DMS53 treated with DMSO at 0.1 percent for 48 hours (cell line): ENCODE measurements around the gene RAB25.

ENCODE experiments used
- DNase-seq: peaks from one replicate; lab custom pipeline; 2025; ENCODE audit not compliant: unreplicated experiment; lab: John Stamatoyannopoulos, UW

RAB25 gene

DNA sequence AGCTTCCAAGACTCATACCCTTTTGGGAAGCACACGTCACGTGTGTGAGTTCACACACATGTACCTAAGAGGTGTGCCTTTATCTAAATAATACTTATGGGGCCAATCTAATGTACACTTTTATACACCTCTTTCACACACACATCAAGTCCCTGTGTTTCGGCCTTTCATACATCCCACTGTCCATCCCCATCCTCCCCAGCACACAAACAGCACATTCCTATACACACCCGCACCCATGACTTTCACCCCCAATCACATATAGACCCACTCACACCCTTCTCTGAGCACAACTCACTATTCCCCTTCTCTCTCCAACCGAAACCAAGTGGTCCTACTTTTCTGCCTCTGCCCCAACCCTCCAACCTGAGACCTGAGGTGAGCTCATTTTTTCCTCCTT, 17.8 kb downstream of the RAB25 start:
- no peak for DNase-seq

DNA sequence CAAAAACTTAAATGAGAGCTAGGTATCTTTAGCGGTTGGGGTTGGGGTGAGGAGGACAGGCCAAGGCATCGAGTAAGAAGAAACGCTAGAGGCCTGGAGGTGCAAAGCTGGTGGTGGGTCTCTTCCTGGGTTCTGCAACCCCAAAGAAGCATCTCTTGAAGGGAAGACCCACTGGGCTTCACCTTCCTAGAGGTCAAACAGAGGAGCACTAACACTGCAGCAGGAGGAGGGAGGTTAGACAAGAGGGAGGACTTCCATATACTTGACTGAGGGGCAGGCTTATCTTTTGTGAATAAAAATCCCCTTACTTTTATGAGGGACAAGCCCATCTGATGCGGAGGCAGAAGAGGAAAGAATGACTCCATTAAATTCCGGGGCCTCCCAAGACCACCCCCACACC, 18.8 kb downstream of the RAB25 start:
- DNase-seq, result no peak

DNA sequence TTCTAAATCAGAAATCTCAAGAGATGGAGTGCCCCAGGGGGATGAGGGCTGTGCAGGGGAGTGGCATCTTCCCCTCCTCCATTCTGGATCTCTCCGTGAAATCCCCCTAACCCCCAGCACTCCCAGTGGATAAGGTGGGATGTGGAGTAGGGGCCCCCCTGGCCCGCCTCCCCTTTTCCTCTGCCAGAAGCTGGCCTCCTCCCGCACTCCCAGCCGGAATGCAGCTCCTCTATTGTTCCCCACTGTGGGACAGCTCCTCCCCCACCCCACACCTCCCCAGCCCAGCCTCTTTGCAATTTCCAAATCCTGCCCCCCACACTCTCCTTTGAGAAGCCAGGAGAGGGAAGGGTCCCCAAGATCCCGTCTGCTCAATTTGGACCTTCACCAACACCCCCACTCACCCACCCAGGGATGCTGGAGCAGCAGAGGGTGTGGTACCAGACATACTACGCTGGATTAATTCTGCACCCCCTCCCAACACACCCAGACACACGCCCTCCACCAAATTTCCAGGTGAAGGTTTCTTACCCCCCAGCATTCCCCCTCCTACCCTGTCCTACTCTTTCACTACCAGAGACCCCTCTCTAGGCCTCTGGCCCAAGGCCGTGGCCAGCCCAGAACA, 19.4 kb downstream of the RAB25 start:
- DNase-seq, result no peak

DNA sequence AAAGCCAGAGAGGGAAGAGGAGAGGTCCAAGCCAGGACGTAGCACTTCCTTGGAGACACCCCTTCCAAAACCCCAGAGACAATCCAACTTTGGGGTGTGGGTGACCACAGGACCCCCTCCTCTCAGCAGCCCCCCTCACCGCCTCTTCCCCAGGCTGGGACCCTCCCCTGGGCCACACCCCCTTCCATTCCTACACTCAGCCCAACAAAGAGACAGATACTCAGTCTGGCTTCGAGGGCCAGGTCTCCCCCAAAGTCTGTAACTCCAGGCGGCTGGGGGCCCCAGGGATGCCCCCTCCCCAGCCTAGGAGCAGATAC, 19.9 kb downstream of the RAB25 start:
- no peak for DNase-seq

DNA sequence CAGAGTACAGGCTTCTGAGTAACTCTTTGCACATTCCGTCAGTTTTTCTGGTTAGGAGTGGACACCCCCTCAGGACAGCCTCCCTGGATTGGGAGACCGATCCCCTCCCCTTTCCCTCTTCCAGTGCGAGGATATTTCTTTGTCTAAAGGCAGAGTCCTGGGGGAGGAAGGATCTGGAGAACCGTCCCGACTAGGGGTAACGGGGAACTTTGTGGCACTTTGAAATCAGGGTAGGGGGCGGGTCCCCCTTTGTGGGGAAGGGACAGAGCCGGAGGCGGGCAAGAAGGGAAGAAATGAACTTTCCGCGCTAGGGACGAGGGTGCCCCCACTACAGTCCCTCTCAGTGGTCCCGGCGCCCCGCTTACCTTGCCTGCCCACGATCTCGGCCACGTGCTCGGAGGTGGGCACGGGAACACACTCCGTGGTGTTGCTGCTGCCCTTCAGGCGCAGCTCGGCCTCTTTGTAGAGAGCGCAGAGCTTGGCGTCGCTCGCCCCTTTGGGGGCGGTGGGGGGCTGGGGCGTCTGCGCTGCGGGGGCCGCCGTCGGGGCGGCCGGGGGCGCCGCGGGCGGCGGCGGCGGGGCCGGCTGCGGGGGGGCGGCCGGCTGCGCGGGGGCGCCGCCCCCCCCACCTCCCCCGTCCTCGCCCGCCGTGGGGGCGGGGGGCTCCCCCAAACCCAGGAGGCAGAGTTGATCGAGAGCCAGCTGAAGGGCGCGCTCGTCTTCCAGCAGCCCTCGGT, 20.4 kb downstream of the RAB25 start:
- no peak for DNase-seq

DNA sequence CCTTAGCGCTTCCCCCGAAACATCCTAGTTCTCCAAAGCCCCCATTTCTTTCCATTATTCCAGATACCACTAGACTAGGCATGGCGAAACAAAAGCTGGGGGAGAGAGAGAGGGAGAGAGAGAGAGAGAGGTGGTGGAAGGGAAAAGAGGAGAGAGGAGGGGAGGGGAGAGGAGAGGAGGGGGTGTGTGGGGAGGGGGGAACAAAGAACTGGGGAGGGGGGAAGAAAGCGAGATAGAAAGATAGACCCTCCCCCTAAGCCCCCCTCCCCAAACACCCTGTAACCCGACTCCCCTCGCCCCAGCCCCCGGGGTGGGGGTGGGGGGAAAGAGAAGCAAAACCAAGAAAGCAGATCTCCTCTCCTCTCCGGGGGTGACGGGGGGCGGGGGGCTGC, 21.0 kb downstream of the RAB25 start:
- DNase-seq, result no peak

DNA sequence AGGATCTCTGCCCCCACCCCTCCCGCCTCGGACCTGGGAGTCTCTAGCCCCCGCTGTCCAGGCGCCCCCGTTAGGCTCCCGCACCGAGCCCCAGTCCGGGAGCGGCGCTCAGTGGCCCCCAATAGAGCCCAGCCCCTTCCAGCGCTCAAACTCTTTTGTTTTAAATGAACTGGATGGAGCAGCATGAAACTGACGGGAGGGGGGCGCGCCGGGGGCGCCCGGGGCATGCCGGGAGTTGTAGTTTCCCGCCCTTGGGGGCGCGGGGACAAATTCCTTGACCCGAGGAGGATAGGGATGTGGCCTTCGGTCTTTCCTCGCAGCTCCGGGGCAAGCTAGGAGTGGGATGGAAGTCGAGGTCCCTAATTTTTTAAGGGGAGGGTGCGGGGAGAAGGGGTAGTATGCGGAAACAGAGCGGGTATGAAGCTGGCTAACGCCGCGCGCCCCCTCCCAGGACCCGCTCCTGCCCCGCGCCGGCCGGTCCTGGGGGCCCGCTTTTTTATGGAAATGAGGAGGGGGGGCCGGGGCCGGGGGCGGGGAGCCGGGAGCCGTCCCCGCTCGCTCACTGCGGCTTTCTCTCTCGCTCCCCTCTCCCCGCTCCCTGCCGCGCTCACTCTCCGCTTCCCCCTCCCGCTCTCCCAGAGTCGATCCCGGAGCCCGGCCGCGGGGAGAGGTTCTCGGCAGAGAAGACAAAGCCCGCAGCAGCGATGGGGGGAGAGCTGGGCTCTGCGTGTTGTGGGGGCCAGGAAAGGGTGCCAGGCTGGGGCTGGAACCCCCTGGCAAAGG, 21.5 kb downstream of the RAB25 start, which contains the start of gene MEX3A:
MEX3A (minus strand) TSS at position 157 of the 783 bp plus-strand sequence. CDS start 467 bp downstream, outside the sequence.
- peak; percentile 10 for DNase-seq

DNA sequence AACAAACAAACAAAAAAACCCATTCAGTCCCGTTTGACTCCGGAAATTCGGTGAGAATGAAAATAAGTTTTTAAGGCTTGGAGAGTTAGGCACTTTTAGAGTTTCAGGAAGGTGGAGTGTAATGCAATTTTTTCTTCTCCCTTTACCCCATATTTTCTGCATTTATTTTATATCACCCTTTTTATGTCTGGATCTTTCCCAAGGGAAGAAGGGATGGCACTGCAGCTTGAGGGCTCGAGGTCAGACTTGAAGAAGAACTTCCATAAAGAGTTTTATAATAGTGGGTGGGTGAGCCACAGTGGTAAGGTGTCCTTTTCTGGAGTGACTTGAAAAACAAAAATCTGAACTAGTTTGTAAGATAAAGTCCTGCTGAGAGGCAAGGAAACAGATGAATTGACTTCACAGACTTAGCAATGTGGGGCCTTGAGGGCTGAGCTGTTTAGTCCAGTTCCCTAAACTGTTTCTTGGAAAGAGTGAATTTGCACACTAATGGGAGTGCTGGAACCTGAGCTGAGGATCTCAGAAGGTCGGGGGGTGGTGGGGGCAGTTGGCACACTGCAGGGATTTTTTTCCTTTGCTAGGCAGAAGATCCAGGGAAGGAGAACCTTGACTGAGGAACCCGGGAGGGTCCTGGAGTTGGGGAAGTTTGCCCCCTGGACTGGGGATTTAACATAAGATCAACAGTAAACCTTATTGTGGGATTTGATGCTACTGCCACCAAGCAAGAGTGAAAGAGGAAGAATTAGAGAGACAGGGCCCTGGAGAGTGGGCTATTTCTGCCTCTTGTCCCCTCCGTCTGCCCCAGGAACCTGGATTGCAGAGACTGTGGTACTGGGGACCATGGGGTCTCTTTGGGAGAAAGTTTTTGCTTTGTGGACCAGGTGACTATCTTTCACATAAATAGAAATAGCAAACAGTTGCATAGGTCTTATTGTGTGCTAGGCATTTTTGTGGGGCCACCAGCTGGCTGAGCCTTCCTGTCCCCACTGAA, 23.1 kb downstream of the RAB25 start:
- DNase-seq, result no peak

DNA sequence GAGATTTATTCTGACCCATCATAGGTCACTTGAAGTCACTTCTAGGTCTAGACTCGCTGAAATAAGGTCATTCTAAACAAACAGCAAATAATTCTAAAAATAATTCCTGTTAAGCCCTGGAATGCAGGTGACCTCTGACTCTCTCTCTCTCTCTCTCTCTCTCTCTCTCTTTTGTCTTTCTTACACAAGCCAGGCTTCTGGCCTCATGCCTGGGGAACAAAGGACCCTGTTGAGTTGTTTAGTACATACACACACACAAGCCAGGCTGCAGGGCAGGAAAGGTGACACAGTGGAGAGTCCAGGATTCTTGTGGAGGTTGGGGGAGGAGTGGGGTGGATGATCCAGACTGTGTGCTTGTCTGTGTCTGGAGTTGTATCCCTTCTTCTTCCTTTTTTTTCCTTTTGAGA, 25.3 kb downstream of the RAB25 start:
- peak; percentile 28 for DNase-seq

DNA sequence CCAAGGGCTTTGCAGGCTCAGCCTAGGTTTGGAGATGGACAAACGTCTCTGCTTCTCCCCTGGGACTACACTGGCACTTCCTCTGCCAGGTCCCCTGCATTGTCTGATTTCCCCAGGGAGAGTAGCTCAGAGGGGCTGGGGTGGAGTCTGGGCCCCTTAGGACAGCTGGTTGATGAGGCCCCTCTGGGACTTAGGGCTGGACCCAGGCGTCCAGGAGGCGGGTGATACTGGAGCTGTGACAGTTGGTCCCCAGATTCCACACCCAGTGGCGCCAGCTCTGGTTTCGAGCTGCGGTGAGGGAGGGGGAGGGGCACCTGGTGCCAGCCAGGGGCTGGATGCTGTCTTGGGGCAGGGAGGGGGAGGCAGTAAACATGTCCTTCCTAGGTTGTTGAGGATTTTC, 28.7 kb downstream of the RAB25 start:
- no peak for DNase-seq

DNA sequence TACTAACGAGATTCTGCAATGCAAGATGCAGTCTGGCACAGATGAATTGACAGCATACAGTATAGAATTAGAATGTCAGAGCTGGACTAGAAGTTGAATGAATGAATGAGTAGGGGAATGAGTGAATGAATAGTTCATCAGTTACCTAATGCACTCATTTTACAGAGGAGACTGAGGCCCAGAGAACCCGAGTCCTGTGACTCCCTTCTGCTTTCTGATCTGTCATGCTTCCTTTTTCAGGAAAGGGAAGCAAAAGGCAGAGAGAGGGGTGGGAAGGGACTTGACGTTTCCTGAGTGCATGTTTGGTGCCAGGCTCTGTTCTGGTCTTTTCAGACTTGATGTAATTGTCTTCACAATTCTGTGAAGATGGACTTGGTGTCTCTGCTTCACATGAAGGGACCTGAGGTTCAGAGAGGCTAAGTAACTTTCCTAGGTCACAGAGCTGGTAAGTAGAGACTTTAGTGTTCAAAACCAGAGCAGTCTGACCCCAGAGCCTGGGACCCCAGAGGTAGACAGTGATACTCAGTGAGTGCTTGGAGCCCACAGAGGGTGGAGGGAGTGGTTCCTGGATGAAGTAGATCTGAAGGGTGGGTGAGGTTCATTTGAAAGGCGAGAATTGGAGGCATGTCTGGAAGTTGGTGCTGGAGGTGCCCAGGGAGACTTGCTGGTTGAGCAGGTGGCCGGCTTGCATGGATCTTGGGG, 29.3 kb downstream of the RAB25 start:
- DNase-seq, result no peak

DNA sequence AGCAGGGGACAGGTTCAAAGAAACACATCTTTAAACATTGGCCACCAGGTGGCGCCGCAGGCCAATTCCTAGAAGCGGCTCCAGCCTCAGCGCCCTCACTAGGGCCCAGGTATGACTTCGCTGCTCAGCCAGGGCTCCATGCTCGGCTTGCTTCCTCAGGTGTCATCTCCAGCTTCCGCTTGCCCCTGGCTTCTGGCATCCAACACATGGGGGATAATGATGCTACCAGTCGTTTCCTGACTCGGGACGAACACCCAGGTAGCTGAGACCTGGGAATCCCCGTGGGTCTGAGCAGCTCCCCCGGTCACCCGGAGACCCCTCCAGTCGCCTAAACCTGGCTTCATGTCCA, 29.9 kb downstream of the RAB25 start:
- peak; percentile 77 for DNase-seq

DNA sequence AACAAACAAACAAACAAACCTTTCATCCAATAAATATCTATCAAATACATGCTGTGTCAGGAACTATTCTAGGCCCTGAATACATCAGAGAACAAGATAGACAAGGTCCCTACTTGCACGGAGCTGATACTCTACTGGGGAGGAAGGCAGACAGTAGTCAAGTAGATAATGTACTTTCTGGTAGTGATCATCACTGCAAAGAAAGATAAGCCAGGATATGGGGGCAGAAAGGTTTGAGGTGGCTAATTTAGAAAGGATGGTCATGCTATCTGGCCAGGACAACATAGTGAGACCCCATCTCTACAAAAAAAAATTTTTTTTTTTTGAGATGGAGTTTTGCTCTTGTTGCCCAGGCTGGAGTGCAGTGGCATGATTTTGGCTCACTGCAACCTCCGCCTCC, 30.6 kb downstream of the RAB25 start:
- no peak for DNase-seq

DNA sequence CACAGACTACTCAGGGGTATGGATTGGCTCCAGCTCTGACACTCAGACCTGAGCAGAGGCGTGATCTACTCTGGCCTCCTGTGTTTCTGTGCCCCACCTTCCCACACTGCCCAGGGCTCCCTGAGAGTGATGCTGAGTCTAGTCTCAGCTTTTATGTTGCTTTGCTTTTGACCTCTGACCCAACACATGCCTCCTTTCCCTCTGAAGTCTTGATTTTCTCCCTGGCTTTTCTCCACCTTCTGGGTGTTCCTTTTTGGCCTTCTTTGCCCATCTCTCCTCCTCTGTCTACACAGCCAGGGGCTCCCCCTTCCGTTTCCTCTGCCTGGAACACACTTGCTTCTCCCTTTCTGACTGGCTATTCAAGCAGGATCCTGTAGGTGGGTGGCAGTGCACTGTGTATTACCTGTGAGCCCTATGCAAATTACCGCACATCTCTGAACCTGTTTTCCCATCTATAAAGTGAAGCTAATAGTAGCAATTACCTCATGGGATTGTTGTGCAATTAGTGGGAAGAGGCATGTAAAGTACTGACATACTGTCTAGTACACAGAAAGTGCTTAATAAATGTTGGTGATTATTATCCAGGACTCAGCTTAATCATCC, 35.0 kb downstream of the RAB25 start:
- DNase-seq, result no peak

DNA sequence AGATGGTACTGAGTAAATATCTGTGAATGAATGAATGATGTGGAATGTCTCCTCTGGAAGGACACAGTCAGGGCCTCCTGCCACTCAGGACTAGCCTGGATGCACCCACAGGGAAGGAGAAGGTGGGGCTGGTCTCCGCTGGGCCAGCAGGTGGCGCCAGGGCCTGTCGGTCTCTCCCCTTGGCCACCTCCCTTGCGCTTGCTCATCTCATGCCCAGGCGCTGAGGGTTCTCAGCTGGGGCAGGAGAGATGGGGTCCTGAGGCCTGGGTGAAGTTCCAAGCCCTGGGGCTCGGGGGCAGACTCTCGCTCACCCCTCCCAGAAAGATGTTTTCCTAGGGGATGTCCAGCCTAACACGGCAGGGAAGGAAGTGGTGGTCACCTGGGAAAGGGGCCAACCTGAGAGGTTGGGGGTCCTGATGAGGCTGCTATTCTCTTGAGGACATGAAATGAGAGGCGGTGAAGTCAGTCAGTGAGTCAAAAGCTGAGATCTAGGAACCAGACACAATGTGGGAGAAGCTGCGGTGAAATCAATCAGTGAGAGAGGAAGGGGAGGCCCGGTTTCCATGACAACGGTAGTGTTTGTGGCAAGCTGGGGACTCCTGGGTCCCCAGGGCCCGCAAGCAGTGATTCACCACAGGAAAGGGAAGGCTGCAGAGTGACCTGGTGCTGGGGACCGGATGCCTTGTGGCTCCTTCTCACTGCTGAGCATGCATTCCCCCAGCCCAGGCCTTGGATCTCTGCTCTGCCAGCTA, 35.9 kb downstream of the RAB25 start:
- peak; percentile 63 for DNase-seq

DNA sequence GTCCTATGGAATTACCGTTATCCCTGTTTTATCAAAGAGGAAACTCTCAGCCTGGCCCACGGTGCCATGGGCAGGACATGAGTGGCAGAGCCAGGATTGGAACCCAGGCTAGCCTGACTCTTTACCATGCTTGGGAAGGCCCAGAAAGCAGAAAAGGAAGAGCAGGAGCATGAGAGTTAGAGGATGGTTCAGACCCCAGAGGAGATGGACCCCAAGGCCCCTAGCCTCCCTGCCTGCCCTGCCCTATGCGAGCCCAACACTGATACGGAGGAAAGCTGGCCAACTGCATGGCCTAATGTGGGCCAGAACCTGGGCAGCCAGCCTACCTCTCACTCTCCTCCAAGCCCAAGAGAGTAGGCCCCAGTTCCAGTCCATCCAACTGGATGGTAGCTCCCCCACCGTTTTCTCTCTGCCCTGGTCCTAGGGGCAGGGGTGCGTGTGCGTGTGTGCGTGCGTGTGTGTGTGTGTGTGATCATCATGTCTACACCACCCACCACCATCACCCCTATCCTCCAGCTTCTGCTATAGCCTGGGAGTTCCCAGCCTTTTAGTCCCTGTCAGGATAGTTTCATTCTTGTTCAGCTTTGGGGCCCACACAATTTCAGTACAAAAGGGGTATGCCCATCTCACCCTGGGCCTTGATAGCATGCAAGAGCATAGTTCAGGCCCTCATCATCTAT, 36.7 kb downstream of the RAB25 start:
- DNase-seq, result no peak

DNA sequence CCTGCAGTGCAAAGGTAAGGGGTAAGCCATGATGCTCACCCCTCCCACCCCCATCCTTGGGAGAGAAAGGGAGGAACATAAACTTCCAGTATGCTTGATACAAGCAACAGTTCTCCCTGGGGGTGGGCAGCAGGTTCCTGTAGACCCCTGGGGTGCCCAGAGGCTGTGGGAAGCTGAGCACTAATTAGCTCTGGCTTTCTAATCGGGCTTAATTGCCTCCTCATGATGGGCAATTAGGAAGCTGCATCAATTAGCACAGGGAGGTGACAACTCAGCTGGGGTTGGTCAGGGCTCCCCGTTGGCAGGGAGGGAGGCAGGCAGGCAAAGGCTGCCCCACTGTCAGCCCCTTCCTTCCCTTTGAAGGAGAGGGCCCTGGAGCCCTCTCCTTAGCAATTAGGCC, 37.8 kb downstream of the RAB25 start:
- DNase-seq, result no peak

DNA sequence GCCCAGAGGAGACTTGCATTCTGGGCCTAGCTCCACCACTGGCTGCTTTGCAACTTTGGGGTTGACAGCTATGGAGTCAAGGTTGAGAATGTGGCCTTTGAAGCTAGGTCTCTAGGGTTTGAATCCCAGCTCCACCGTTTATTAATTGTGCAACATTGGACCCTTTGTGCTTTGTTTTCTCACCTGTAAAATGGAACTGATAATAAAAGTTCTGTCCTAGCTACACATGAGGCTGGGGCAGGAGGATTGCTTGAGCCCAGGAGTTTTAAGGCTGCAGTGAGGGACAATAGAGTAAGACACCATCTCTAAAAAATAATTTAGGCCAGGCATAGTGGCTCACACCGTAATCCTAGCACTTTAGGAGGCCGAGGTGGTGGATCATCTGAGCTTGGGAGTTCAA, 38.3 kb downstream of the RAB25 start:
- DNase-seq, result no peak
